Measurements from ENCODE around the gene DALRD3. TPM values are rescaled to one million over a fixed set of nuclear protein-coding genes. Genes with fewer than 3 reads are reported as not detected.

Gene DALRD3, protein sequence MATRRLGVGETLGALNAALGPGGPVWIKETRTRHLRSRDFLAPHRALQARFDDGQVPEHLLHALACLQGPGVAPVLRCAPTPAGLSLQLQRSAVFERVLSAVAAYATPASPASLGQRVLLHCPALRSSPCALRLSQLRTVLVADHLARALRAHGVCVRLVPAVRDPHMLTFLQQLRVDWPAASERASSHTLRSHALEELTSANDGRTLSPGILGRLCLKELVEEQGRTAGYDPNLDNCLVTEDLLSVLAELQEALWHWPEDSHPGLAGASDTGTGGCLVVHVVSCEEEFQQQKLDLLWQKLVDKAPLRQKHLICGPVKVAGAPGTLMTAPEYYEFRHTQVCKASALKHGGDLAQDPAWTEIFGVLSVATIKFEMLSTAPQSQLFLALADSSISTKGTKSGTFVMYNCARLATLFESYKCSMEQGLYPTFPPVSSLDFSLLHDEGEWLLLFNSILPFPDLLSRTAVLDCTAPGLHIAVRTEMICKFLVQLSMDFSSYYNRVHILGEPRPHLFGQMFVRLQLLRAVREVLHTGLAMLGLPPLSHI
- 13.6 TPM for total RNA-seq
- long read RNA-seq, transcript DALRD3-202 (12 exons, 1,739 nt) = major isoform, 7 of 15 reads
- long read RNA-seq, partial matches to known transcripts = 2 of 15 reads
- long read RNA-seq, other reads (novel, unspliced or antisense) = 5 of 15 reads

DNA sequence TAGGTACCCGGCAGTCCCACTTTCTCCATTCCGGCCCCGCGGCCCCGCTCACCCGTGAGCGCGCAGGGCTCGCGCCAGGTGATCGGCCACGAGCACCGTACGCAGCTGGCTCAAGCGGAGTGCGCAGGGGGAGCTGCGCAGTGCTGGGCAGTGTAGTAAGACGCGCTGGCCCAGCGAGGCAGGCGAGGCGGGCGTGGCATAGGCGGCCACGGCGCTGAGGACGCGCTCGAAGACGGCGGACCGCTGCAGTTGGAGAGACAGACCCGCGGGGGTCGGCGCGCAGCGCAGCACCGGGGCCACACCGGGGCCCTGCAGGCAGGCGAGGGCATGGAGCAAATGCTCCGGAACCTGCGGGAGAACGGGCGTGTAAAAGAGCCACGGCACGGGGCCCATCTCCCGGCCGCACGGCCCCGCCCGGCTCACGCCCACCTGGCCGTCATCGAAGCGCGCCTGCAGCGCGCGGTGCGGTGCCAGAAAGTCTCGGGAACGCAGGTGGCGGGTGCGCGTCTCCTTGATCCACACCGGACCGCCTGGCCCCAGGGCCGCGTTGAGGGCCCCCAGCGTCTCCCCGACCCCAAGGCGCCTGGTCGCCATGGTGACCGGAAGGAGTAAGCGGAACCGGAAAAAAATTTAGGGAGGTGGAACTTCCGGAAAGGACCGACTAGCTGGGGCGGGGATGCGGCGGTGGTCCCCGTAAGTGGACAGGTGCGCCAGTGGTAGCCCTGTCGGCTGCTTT is at the start of gene DALRD3:
TSS of gene DALRD3 (minus strand) at position 610 of the 736 bp plus-strand sequence. CDS start at position 594, 16 bp downstream.
- DNase-seq (ENCODE audit: low spot score) = peak; percentile 85
- intact Hi-C loops (cut with DNase I) = loop anchor here (5.0 kb wide), 1 partner anchor 114 kb away; the partner anchor contains the start of gene LAMB2

DNA sequence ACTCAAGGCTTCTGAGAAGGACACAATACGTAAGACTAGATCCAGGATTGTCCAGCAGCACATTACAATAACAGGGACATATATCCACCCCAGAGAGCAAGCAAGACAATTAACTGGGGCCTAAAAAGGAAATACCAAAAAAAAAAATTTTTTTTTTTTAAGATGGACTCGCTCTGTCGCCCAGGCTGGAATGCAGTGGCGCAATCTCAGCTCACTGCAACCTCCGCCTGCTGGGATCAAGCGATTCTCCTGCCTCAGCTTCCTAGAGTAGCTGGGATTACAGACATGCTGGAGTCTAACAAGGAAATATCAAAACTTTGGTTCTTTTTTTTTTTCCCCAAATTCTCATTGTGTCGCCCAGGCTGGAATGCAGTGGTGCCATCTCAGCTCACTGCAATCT is 39.6 kb upstream of the DALRD3 start:
- intact Hi-C loops (cut with DNase I) = no loop called here
- no peak for DNase-seq (ENCODE audit: low spot score)

DNA sequence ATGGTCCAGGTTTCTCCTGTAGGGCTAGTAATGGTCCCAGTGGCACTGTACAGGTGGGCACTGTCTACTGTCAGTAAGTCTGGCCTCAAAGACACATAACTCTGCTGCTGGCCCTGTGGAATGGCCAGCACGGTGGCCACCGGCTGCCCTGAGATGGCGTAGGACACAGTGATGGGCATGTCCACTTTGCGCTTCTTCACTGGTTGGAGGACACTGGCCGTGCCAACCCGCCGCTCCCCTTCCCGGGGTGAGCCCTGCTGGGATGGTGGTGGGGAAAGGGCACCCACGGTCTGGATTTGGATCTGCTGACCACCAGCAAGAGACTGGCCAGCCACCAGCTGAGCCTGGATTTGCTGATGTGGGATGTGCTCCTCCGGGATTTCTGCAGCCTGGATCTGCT is 38.9 kb upstream of the DALRD3 start:
- no peak for DNase-seq (ENCODE audit: low spot score)
- intact Hi-C loops (cut with DNase I) = no loop called here

DNA sequence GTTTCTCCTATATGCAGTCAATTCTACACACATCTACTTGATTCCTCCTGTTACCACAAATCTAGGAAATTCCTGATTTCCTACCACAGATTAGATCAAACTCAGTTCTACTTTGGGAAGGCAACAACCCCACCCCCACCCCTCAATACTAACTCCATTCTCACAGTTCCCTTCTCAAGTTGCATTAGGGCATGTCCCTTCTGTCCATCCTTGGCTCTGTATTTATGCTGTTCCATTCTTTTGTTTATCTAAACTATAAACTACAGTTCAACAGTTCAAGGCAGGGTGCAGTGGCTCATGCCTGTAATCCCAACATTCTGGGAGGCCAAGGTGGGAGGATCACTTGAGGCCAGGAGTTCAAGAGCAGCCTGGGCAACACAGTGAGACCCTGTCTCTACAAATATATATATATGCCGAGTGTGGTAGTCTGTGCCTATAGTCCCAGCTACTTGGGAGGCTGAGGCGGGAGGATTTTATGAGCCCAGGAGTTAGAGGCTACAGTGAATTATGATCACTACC is 36.0 kb upstream of the DALRD3 start:
- intact Hi-C loops (cut with DNase I) = no loop called here
- DNase-seq (ENCODE audit: low spot score) = no peak

DNA sequence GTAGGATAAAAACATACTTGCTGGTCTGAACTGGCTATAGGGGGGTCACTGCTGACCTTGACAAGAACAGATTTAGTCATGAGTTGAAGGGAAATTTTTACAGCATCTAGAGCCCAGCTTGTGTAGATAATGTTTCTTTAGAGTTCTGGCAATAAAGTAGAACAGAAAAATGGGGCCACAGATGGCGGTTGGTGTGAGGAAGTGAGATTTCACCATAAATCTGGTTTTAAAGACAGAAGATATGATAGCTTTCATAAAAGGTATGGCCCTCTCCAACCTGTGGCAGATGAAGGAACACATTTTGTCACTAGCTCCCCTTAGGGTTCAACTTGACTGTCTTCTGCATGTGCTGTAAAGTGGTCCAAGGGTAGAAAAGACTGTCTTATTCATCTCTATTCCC is 35.2 kb upstream of the DALRD3 start:
- intact Hi-C loops (cut with DNase I) = no loop called here
- DNase-seq (ENCODE audit: low spot score) = no peak

DNA sequence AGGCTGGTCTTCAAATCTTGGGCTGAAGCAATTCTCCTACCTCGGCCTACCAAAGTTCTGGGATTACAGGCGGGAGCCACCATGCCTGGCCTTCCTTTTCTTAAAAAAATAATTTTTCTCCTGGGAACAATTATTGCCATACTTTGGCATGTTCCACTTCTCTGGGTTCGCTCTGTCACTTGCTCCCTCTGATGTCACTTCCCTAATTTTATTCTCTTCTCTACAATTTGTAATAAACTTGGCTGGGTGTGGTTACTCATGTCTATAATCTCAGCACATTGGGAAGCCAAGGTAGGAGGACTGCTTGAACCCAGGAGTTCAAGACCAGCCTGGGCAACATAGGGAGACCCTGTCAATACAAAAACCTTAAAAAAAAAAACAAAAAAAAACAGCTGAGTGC is 16.9 kb upstream of the DALRD3 start:
- intact Hi-C loops (cut with DNase I) = no loop called here
- no peak for DNase-seq (ENCODE audit: low spot score)

DNA sequence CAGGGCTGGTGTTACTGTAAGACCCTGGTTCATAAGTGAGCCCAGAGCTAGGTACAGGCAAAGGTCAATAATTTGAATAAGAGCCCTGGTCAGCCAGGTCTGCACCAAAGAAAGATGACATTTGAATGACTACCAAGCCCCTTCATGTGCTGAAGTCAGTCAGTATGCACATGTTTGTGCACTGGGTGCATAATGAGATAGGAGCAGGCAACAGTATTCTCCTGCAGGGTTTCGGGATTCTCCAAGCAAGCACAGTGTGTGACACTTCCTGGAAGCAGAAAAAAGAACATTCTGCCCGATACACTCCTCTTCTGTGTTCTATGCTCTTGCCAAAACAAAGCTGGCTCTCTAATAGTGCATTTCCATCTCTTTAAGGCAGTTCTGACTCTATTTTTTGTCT is 16.3 kb upstream of the DALRD3 start:
- intact Hi-C loops (cut with DNase I) = no loop called here
- no peak for DNase-seq (ENCODE audit: low spot score)

DNA sequence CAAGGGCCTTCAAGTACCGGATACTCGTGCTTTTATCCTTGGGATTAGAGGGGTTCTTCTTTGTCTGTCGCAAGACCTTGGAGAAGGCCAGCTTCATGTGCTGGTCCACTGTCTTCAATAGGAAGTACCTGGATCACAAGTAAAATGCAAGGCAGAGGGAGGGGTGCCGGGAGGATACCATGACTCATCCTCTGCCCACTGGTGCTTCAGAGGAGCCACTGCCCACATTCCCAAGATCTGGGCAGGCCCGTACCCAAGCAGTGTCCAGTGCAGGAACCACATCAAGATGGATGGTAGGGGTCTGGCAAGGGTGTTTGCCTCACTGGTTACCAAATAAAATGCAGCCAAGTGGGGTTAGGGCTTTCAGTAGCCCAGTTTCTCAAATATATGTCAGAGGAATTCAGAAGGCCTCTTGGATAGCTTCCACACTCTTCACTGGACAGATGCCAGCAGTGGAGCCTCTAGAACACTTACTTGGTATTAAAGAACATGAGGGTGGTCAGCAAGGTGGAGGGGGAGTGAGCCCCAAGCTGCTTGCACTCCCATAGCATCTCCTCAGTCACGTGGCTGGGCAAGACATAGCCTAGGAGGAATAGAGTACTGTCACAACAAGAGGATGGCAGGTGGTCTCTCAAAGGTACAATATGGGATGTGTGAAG is 14.4 kb upstream of the DALRD3 start:
- intact Hi-C loops (cut with DNase I) = no loop called here

DNA sequence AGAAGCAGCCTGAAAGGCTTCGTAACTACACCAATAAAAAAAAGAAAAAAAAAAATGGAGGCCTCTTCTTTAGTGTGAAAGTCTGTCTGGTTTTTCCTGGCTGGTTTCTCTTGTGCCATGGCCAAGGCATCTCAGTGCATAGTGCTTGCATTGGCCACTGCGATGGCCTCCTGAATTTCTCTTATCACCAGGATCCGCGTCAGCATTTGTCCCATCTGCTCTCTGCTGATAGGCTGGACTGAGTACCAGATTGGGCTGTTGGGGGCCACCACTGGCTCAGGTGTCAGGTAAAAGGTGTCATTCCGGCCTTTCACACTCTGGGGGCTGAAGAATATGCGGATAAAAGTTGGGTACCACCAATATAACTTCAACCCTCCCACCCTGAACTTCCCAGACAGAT is 11.9 kb upstream of the DALRD3 start:
- no peak for DNase-seq (ENCODE audit: low spot score)
- intact Hi-C loops (cut with DNase I) = no loop called here

More for the DNA sequence above, 14.4 kb upstream of the DALRD3 start:
- no peak for DNase-seq (ENCODE audit: low spot score)

DNA sequence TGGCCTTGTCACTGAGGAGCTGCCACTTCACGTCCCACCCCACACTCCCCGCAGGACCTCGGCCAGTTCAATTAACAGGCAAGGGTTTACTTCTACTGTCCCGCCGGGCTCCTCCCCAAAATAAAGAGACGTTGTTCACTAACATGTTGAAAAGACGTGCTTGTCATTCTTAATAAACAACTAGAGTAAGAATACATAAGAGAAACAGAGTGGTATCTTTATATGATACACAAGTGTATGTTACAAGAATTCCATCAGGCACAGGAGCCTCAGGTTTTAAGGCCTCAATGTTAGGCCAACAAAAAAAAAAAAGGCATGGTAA is 11.1 kb upstream of the DALRD3 start:
- no peak for DNase-seq (ENCODE audit: low spot score)
- intact Hi-C loops (cut with DNase I) = loop anchor here (5.0 kb wide), 1 partner anchor 63 kb away; the partner anchor contains the start of gene QRICH1

DNA sequence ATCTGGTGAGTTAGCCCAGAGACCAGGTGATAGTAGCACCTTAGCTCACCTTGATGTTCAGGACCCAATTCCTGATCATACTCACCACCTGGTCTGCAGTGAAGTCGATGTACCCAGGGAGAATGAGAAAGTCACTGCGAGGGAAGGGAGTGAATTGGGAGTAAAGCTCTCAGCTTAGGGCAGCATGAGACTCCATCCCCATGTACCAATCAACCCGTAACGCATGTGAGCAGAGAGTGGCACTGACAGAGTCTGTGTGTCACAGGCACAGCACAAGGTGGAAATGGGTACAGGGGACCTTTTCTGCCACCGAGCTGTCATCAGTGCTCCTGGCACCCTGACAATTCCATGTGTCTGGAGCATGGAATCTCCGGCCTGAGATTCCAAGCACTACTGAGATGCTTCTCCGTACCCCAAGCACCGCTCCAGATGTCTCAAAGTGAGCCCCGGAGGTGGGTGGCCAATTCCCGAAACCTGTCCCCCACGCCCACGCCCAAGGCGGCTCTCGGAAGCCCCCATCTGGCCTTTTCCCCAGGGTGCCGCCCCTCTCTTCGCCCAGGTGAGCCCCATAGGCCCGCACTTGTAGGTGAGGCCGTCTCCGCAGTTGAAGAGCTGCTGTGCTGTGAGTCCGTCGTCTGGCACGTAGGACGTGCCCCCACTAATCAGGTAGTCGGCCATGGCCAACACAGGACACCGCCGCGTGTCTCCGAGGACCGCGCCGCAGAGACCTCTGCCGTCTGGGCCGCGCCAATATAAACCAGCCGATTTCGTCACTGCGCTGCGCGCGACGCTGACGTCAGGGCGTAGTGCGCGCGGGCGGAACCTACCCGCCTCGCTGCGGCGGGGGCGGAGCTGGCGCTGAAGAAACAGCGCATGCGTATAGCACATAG is 10.5 kb upstream of the DALRD3 start, which contains the start of gene IMPDH2:
TSS of gene IMPDH2 (minus strand) at position 726 of the 890 bp plus-strand sequence. CDS start at position 678, 48 bp downstream.
- intact Hi-C loops (cut with DNase I) = loop anchor here (5.0 kb wide), 1 partner anchor 63 kb away; the partner anchor contains the start of gene QRICH1
- peak; percentile 98 for DNase-seq (ENCODE audit: low spot score)

DNA sequence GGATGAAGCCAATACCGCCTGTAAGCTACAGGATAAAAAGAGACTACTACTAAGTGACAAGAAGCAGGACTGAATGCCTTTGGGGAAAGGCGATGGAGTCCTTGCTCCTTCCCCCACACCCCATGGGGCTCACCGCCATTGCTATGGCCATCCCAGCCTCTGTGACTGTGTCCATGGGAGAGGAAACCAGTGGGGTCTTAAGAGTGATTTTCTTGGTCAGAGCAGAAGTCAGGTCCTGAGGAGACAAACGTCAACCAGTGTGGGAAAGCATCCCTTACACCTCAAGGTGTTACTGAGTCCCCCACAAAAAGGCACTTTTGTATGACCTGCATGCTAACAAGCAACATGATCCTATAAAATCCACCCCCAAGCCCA is 9.9 kb upstream of the DALRD3 start:
- intact Hi-C loops (cut with DNase I) = loop anchor here (5.0 kb wide), 1 partner anchor 64 kb away; the partner anchor contains the start of gene QRICH1

DNA sequence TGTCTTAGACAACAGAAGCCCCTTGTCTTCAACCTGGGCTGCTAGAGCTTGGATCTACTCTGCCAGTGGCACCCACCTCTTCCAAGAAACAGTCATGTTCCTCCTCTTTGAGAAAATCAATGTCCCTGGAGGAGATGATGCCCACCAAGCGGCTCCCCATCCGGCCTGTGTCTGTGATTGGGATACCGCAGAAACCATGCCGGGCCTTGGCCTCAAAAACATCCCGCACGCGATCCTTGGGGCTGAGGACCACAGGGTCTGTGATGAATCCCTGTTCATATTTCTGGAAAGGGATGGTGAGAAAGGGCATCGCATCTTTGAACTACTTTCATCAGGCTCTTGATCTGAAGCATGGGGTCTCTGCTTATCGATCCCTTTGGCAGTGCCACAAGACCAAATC is 9.3 kb upstream of the DALRD3 start:
- DNase-seq (ENCODE audit: low spot score) = no peak
- intact Hi-C loops (cut with DNase I) = loop anchor here (5.0 kb wide), 1 partner anchor 65 kb away; the partner anchor contains the start of gene QRICH1

More for the DNA sequence above, 9.9 kb upstream of the DALRD3 start:
- DNase-seq (ENCODE audit: low spot score) = no peak

DNA sequence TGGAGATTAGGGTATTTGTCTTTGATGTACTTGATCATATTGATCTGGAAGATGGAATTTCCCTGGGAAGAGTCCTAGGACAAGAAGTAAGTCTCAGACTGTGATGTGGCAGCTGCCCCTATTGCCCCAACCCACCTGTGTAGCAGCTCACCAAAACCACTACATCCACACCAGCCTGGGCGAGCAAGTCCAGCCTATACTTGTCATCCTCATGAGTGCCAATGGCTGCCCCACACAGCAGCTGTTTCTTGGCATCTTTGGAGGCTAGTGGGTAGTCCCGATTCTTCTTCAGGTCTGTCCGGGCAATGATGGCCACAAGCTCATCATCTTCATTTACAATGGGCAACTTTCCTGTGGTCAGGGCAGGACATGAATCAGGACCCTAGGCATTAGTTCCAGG is 8.2 kb upstream of the DALRD3 start:
- intact Hi-C loops (cut with DNase I) = loop anchor here (5.0 kb wide), 1 partner anchor 66 kb away; the partner anchor contains the start of gene QRICH1
- no peak for DNase-seq (ENCODE audit: low spot score)

DNA sequence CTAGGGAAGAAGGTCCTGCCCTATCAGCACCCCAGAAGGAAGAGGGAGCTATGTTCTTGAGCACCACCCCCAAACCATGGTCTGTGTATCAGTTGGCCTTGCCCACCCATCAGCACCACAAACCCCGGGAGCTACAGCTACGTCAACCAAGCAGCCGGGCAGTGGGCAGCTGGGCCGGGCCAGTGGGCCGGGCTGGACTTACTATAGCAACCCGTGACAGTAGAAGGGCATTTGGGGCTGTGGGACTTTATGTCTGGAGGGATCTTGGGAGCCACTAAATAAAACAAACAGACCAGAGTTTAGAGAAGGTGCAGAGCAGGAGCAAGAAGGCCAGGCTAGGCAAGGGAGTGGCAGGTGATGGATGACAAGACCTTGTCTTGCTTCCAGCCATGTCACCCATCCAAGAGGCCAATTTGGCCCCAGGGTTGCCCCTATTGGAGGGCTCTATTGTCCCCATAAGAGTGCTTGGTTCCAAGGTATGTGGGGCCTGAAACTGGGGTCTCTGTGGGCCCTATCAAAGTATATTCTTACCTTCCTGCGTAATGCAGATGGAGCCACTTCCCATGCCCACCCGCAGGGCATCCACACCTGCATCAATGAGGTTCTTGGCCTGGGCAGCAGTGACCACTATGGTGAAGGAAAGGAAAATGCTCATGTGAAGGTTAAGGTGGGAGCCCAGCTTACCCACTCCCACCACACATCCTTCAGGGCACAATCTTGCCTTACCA is 7.6 kb upstream of the DALRD3 start:
- intact Hi-C loops (cut with DNase I) = loop anchor here (5.0 kb wide), 1 partner anchor 66 kb away; the partner anchor contains the start of gene QRICH1
- no peak for DNase-seq (ENCODE audit: low spot score)

DNA sequence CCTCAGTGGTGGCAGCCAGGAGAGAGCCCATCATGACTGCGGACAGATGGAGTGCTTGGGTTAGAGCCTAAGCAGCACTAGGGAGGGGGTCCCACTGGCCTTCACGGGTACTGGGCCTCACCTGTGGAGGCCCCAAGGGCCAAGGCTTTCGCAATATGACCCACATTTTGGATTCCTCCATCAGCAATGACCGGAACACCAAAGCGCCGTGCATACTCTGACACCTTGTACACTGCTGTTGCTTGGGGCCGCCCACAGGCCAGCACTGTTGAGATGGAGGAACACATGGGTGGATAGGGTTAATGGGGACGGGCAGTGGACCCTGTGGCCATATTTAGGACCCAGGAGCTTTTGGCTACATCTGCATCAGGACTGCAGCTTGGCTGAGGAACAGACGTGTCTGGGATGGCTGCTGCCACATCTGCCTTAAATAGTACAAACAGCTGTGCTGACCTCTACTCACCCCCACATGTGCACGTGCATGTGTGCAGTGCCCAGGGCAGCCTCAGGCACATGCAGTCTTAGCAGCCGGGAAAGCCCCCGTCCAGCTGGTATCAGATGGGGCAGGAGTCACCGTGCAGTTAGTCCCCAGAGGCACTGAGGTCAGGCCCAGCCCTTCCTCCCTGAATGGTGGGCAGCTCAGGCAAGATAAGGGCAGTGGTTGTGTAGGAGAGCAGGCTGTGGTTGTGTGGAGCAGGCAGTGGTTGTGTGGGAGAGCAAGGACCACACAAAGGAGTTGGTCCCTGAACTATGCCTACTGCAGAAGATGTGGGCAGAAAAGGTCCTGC is 6.8 kb upstream of the DALRD3 start:
- intact Hi-C loops (cut with DNase I) = loop anchor here (5.0 kb wide), 1 partner anchor 67 kb away; the partner anchor contains the start of gene QRICH1
- no peak for DNase-seq (ENCODE audit: low spot score)

DNA sequence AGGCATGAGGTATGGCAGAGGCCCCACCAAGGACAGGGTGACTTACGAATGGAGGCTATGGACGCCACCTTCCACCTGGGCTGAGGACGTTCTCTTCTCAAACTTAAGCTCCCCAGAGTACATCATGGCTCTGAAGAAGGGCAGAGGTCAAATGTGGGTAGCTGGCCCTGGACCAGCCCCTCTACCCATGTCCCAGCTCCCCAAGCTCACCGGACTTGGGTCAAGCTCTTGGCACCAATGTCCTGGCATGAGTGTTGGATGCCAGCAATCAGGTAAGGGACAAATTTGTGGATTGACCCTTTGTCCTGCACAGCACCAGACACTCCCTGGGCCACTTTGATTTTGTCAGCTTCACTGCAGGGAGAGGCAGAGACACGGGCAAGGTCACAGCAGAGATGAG is 6.1 kb upstream of the DALRD3 start:
- no peak for DNase-seq (ENCODE audit: low spot score)
- intact Hi-C loops (cut with DNase I) = no loop called here
